ENCODE results near the gene CYLD.

GRCh38 chr16:50837324-50837723, 95.4 kb downstream of the CYLD start:
- no peak for TF ChIP-seq POLR2AphosphoS5 (IDR thresholded peaks at IDR 0.05; ENCODE audit: borderline replicate concordance, low read depth, low read length)
- no peak for TF ChIP-seq EZH2 (IDR thresholded peaks at IDR 0.05)
